ENCODE results near the gene EFR3B.

Gene EFR3B

DNA sequence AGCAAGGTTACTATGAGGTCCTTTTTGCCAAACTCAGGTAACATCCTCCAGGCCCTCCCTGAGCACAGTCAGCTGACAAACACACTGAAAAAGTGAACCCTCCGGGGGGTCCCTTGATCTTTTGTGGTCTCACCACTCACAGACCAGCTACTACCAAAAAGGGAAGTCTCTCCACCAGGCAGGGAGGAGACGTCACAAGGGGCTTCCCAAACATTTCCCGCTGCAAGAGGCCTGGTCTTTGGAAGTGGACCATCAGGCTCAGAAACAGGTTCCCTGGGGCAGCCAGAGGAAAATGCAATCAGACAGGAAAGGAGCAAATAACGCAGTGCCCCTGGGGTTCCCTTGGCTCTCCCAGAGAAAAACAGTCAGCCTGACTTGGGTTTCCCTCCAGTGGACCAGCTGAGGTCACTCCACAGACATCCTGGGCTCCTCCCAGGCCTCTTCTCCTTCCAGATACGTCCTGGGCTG is 165.2 kb downstream of the EFR3B start:
- Histone ChIP-seq H3K27ac (no peak overlapping the region), H3K4me3 (ENCODE audit: low read depth, low read length) (no peak overlapping the region), H3K36me3 (ENCODE audit: control insufficient read depth, insufficient read depth, low read length) (no peaks in the 10 kb centered on the region), H3K9me3 (ENCODE audit: control insufficient read depth, low read length) (no peaks in the 10 kb centered on the region), H3K9ac (no peak overlapping the region), H3K79me2 (no peaks in the 10 kb centered on the region), H2AFZ (no peak overlapping the region), H3K4me1 (no peaks in the 10 kb centered on the region), H3K4me2 (ENCODE audit: low read length) (no peak overlapping the region), H3K27me3 (ENCODE audit: control insufficient read depth, insufficient read depth, low read length) (no peaks in the 10 kb centered on the region)
- TF ChIP-seq, protein P1, sequence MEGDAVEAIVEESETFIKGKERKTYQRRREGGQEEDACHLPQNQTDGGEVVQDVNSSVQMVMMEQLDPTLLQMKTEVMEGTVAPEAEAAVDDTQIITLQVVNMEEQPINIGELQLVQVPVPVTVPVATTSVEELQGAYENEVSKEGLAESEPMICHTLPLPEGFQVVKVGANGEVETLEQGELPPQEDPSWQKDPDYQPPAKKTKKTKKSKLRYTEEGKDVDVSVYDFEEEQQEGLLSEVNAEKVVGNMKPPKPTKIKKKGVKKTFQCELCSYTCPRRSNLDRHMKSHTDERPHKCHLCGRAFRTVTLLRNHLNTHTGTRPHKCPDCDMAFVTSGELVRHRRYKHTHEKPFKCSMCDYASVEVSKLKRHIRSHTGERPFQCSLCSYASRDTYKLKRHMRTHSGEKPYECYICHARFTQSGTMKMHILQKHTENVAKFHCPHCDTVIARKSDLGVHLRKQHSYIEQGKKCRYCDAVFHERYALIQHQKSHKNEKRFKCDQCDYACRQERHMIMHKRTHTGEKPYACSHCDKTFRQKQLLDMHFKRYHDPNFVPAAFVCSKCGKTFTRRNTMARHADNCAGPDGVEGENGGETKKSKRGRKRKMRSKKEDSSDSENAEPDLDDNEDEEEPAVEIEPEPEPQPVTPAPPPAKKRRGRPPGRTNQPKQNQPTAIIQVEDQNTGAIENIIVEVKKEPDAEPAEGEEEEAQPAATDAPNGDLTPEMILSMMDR (IDR thresholded peaks at IDR 0.05), result no peak

All from parathyroid adenoma (tissue), 2 donors.